Keratinocyte (primary cell): ENCODE data around the gene KDR. TPM values are rescaled to one million over a fixed set of nuclear protein-coding genes. Genes with fewer than 3 reads are reported as not detected.

Experiments used
- DNase-seq: peaks from one replicate; pipeline ENCODE4 v3.0.0-alpha.2; 2011; ENCODE audit warnings: low read depth, missing footprints, low spot score
- FAIRE-seq: peaks from 2 replicates; lab custom pipeline; 2011; peaks lifted over from hg19 to GRCh38; lab: Jason Lieb, UNC
- H2AFZ ChIP-seq: 2 replicates; pipeline ENCODE4 v1.6.0; 2012; ENCODE audit warnings: low read length, control low read depth, inconsistent platforms; ENCODE audit not compliant: control insufficient read depth
- H3K27ac ChIP-seq: 2 replicates; pipeline ENCODE4 v1.5.1; 2011; ENCODE audit warnings: low read length; ENCODE audit not compliant: control insufficient read depth, insufficient read depth
- H3K27me3 ChIP-seq: 3 replicates; pipeline ENCODE4 v1.6.0; 2011; ENCODE audit warnings: low read length; ENCODE audit not compliant: control insufficient read depth, insufficient read depth; ENCODE audit errors: extremely low read depth
- H3K36me3 ChIP-seq, 2 experiments: 2 replicates in 1 of 2; 3 replicates in 1 of 2; pipeline ENCODE4 v1.5.1; 2011; ENCODE audit warnings: low read length in 2 of 2, mild to moderate bottlenecking in 1 of 2; ENCODE audit not compliant: control insufficient read depth in 2 of 2, insufficient read depth in 2 of 2; ENCODE audit errors: extremely low read depth in 1 of 2
- H3K4me1 ChIP-seq: 3 replicates; pipeline ENCODE4 v1.5.1; 2011; ENCODE audit warnings: low read length; ENCODE audit not compliant: control insufficient read depth, insufficient read depth; ENCODE audit errors: extremely low read depth
- H3K4me2 ChIP-seq: 3 replicates; pipeline ENCODE4 v1.6.0; 2011; ENCODE audit warnings: low read depth, low read length; ENCODE audit not compliant: control insufficient read depth, insufficient read depth; ENCODE audit errors: extremely low read depth
- H3K4me3 ChIP-seq, 3 experiments: fragments of 200-600 bp in 1 of 3; sonication (generic) in 1 of 3; 2 replicates in 2 of 3; 3 replicates in 1 of 3; pipeline ENCODE4 v1.5.1; 2011 to 2016; ENCODE audit warnings: low read length in 3 of 3, mild to moderate bottlenecking in 3 of 3, control low read depth in 2 of 3, inconsistent platforms in 1 of 3, low read depth in 1 of 3, mixed read lengths in 1 of 3, mixed run types in 1 of 3, moderate library complexity in 1 of 3; ENCODE audit not compliant: control insufficient read depth in 2 of 3, insufficient read depth in 2 of 3; ENCODE audit errors: extremely low read depth in 1 of 3
- H3K79me2 ChIP-seq: 2 replicates; pipeline ENCODE4 v1.6.0; 2012; ENCODE audit warnings: low read length; ENCODE audit not compliant: control insufficient read depth, insufficient read depth
- H3K9ac ChIP-seq: 3 replicates; pipeline ENCODE4 v1.6.0; 2011; ENCODE audit warnings: low read length; ENCODE audit not compliant: control insufficient read depth, insufficient read depth; ENCODE audit errors: extremely low read depth
- H3K9me1 ChIP-seq: 3 replicates; pipeline ENCODE4 v1.6.0; 2011; ENCODE audit warnings: low read length; ENCODE audit not compliant: control insufficient read depth, insufficient read depth; ENCODE audit errors: extremely low read depth
- H3K9me3 ChIP-seq: 2 replicates; pipeline ENCODE4 v1.5.1; 2012; ENCODE audit warnings: low read depth, low read length; ENCODE audit not compliant: control insufficient read depth
- H4K20me1 ChIP-seq: 3 replicates; pipeline ENCODE4 v1.6.0; 2011; ENCODE audit warnings: low read length; ENCODE audit not compliant: control insufficient read depth, insufficient read depth; ENCODE audit errors: extremely low read depth
- EZH2 ChIP-seq: IDR thresholded peaks from one replicate; pipeline ENCODE4 v1.6.1; 2012; ENCODE audit warnings: inconsistent platforms, mild to moderate bottlenecking, low read length, moderate library complexity
- dilution Hi-C: fragments of 300-500 bp; cut with MboI; formaldehyde crosslinking; loops from one replicate; pipeline ENCODE4 v1.7.0; 2020; ENCODE audit warnings: low sequenced_read_pairs; ENCODE audit not compliant: extremely low pct_ligation_motif_present
- polyA plus RNA-seq, 5 experiments: library from polyadenylated mRNA; depleted of rRNA in 3 of 5; stranded (reverse) in 3 of 5; stranded (forward) in 1 of 5; unstranded in 1 of 5; fragments of >200 nt; gene quantifications; 1 replicate in 1 of 5; 2 replicates in 3 of 5; 3 replicates in 1 of 5; pipeline versions ENCODE4 v1.2.1 to v1.2.3, GENCODE V29; 2011 to 2012; ENCODE audit warnings: missing spikeins in 2 of 5, low read depth in 1 of 5, low replicate concordance in 1 of 5
- TF ChIP-seq, protein P1 (sequence below), 3 experiments: IDR thresholded peaks in 1 of 3; conservative IDR thresholded peaks in 1 of 3; optimal IDR thresholded peaks in 1 of 3; 2 replicates in 2 of 3; 3 replicates in 1 of 3; pipeline versions ENCODE3 to v1.5.1; 2011; ENCODE audit warnings: low read length in 3 of 3, mild to moderate bottlenecking in 3 of 3, moderate library complexity in 2 of 3, control low read depth in 1 of 3, inconsistent platforms in 1 of 3; ENCODE audit not compliant: insufficient read depth in 2 of 3; ENCODE audit errors: extremely low read depth in 1 of 3

KDR gene
- polyA plus RNA-seq, 1 donor (not counting 4 experiments of a cell fraction or from before 2014, with no cell fraction given), result not detected

- DNase-seq (no peak), FAIRE-seq (no peak)
- Histone ChIP-seq H3K36me3 (no peaks in the 10 kb centered on the region), H3K9me1 (no peaks in the 10 kb centered on the region), H3K4me2 (no peak overlapping the region), H3K9ac (no peak overlapping the region), H2AFZ (no peak overlapping the region), H3K27me3 (no peaks in the 10 kb centered on the region), H3K4me1 (peaks cover 13% of the 10 kb centered on the region), H3K79me2 (no peaks in the 10 kb centered on the region), H3K27ac (no peak overlapping the region), H4K20me1 (no peaks in the 10 kb centered on the region), H3K9me3 (no peaks in the 10 kb centered on the region), H3K4me3 (no peak overlapping the region)
- dilution Hi-C loops, result no loop called here
- TF ChIP-seq EZH2, result no peak
- TF ChIP-seq, protein P1, sequence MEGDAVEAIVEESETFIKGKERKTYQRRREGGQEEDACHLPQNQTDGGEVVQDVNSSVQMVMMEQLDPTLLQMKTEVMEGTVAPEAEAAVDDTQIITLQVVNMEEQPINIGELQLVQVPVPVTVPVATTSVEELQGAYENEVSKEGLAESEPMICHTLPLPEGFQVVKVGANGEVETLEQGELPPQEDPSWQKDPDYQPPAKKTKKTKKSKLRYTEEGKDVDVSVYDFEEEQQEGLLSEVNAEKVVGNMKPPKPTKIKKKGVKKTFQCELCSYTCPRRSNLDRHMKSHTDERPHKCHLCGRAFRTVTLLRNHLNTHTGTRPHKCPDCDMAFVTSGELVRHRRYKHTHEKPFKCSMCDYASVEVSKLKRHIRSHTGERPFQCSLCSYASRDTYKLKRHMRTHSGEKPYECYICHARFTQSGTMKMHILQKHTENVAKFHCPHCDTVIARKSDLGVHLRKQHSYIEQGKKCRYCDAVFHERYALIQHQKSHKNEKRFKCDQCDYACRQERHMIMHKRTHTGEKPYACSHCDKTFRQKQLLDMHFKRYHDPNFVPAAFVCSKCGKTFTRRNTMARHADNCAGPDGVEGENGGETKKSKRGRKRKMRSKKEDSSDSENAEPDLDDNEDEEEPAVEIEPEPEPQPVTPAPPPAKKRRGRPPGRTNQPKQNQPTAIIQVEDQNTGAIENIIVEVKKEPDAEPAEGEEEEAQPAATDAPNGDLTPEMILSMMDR (optimal IDR thresholded peaks at IDR 0.05 in 1 of 3, IDR thresholded peaks at IDR 0.05 in 1 of 3, conservative IDR thresholded peaks at IDR 0.05 in 1 of 3; ENCODE audit: extremely low read depth in 1 of 3, insufficient read depth in 2 of 3, low read length in 3 of 3), result no peak
Observed at GRCh38 chr4:55033296-55033695, 92.1 kb downstream of the KDR start.

- Histone ChIP-seq H3K27ac (no peak overlapping the region), H3K9me3 (no peaks in the 10 kb centered on the region), H3K4me2 (no peak overlapping the region), H3K79me2 (no peaks in the 10 kb centered on the region), H3K9ac (no peak overlapping the region), H4K20me1 (no peaks in the 10 kb centered on the region), H3K4me1 (peaks cover 9% of the 10 kb centered on the region), H3K4me3 (no peak overlapping the region), H3K27me3 (no peaks in the 10 kb centered on the region), H3K9me1 (no peaks in the 10 kb centered on the region), H3K36me3 (no peaks in the 10 kb centered on the region), H2AFZ (no peak overlapping the region)
- FAIRE-seq, result no peak
- no peak for TF ChIP-seq EZH2
- TF ChIP-seq, protein P1 (optimal IDR thresholded peaks at IDR 0.05 in 1 of 3, IDR thresholded peaks at IDR 0.05 in 1 of 3, conservative IDR thresholded peaks at IDR 0.05 in 1 of 3; ENCODE audit: extremely low read depth in 1 of 3, insufficient read depth in 2 of 3, low read length in 3 of 3), result no peak
- dilution Hi-C loops, result no loop called here
- DNase-seq, result no peak
Observed at GRCh38 chr4:55032788-55033187, 92.6 kb downstream of the KDR start.
